Measurements from ENCODE around the gene LHB.

LHB gene

GRCh38 chr19:49017041-49017665, at the start of gene LHB:
Gene LHB, minus strand, starts transcription at chr19:49017091. Its CDS starts 10 bp downstream, at chr19:49017081.
- H3K9ac ChIP-seq (ENCODE audit: low read length in 2 of 2), result no peak within 1 kb of the TSS
- H3K4me3 ChIP-seq (ENCODE audit: low read length in 2 of 2), result peak within 1 kb of the TSS; percentile 38 to 71
- peaks cover 14% of the 10 kb centered on the region for H3K4me1 ChIP-seq (ENCODE audit: control insufficient read depth, insufficient read depth, low read length)
- peaks cover 0 to 12% of the 10 kb centered on the region in 2 donors for H3K36me3 ChIP-seq (ENCODE audit: control insufficient read depth in 2 of 2, insufficient read depth in 2 of 2, low read length in 2 of 2)
- no peaks in the 10 kb centered on the region for H3K9me3 ChIP-seq (ENCODE audit: control insufficient read depth in 2 of 2, low read length in 2 of 2)
- H3K27ac ChIP-seq (ENCODE audit: low read length), result no peak within 1 kb of the TSS
- H3K27me3 ChIP-seq (ENCODE audit: control insufficient read depth in 1 of 2, insufficient read depth in 2 of 2, low read length in 2 of 2), result peaks cover 6 to 24% of the 10 kb centered on the region in 2 donors

GRCh38 chr19:49065905-49066512, 49.1 kb upstream of the LHB start:
- Histone ChIP-seq H3K27me3 (ENCODE audit: control insufficient read depth in 1 of 2, insufficient read depth in 2 of 2, low read length in 2 of 2) (peaks cover 44 to 56% of the 10 kb centered on the region in 2 donors), H3K36me3 (ENCODE audit: control insufficient read depth in 2 of 2, insufficient read depth in 2 of 2, low read length in 2 of 2) (no peaks in the 10 kb centered on the region), H3K9me3 (ENCODE audit: control insufficient read depth in 2 of 2, low read length in 2 of 2) (no peaks in the 10 kb centered on the region), H3K9ac (ENCODE audit: low read length in 2 of 2) (no peak overlapping the region), H3K4me3 (ENCODE audit: low read length in 2 of 2) (no peak overlapping the region), H3K4me1 (ENCODE audit: control insufficient read depth, insufficient read depth, low read length) (no peaks in the 10 kb centered on the region), H3K27ac (ENCODE audit: low read length) (no peak overlapping the region)

GRCh38 chr19:49064768-49065611, 48.1 kb upstream of the LHB start, which contains the start of gene NTF4:
Gene NTF4, minus strand, starts transcription at chr19:49064818. Its CDS starts 2,821 bp downstream, at chr19:49061997.
- no peak within 1 kb of the TSS for H3K27ac ChIP-seq (ENCODE audit: low read length)
- H3K4me1 ChIP-seq (ENCODE audit: control insufficient read depth, insufficient read depth, low read length), result no peaks in the 10 kb centered on the region
- peaks cover 38 to 49% of the 10 kb centered on the region in 2 donors for H3K27me3 ChIP-seq (ENCODE audit: control insufficient read depth in 1 of 2, insufficient read depth in 2 of 2, low read length in 2 of 2)
- no peaks in the 10 kb centered on the region for H3K9me3 ChIP-seq (ENCODE audit: control insufficient read depth in 2 of 2, low read length in 2 of 2)
- no peak within 1 kb of the TSS for H3K9ac ChIP-seq (ENCODE audit: low read length in 2 of 2)
- no peak within 1 kb of the TSS for H3K4me3 ChIP-seq (ENCODE audit: low read length in 2 of 2)
- H3K36me3 ChIP-seq (ENCODE audit: control insufficient read depth in 2 of 2, insufficient read depth in 2 of 2, low read length in 2 of 2), result no peaks in the 10 kb centered on the region

GRCh38 chr19:49064029-49064629, 47.2 kb upstream of the LHB start:
- Histone ChIP-seq H3K9ac (ENCODE audit: low read length in 2 of 2) (no peak overlapping the region), H3K27me3 (ENCODE audit: control insufficient read depth in 1 of 2, insufficient read depth in 2 of 2, low read length in 2 of 2) (peaks cover 37 to 44% of the 10 kb centered on the region in 2 donors), H3K36me3 (ENCODE audit: control insufficient read depth in 2 of 2, insufficient read depth in 2 of 2, low read length in 2 of 2) (no peaks in the 10 kb centered on the region), H3K4me1 (ENCODE audit: control insufficient read depth, insufficient read depth, low read length) (no peaks in the 10 kb centered on the region), H3K9me3 (ENCODE audit: control insufficient read depth in 2 of 2, low read length in 2 of 2) (no peaks in the 10 kb centered on the region), H3K27ac (ENCODE audit: low read length) (no peak overlapping the region), H3K4me3 (ENCODE audit: low read length in 2 of 2) (no peak overlapping the region)

GRCh38 chr19:49061445-49061844, 44.6 kb upstream of the LHB start:
- H3K27ac ChIP-seq (ENCODE audit: low read length), result no peak overlapping the region
- no peaks in the 10 kb centered on the region for H3K36me3 ChIP-seq (ENCODE audit: control insufficient read depth in 2 of 2, insufficient read depth in 2 of 2, low read length in 2 of 2)
- peaks cover 15% of the 10 kb centered on the region for H3K4me1 ChIP-seq (ENCODE audit: control insufficient read depth, insufficient read depth, low read length)
- H3K4me3 ChIP-seq (ENCODE audit: low read length in 2 of 2), result no peak overlapping the region
- peaks cover 37 to 48% of the 10 kb centered on the region in 2 donors for H3K27me3 ChIP-seq (ENCODE audit: control insufficient read depth in 1 of 2, insufficient read depth in 2 of 2, low read length in 2 of 2)
- no peaks in the 10 kb centered on the region for H3K9me3 ChIP-seq (ENCODE audit: control insufficient read depth in 2 of 2, low read length in 2 of 2)
- no peak overlapping the region for H3K9ac ChIP-seq (ENCODE audit: low read length in 2 of 2)

- Histone ChIP-seq H3K27me3 (ENCODE audit: control insufficient read depth in 1 of 2, insufficient read depth in 2 of 2, low read length in 2 of 2) (peaks cover 37 to 45% of the 10 kb centered on the region in 2 donors), H3K4me3 (ENCODE audit: low read length in 2 of 2) (no peak overlapping the region), H3K4me1 (ENCODE audit: control insufficient read depth, insufficient read depth, low read length) (peaks cover 20% of the 10 kb centered on the region), H3K9me3 (ENCODE audit: control insufficient read depth in 2 of 2, low read length in 2 of 2) (no peaks in the 10 kb centered on the region), H3K27ac (ENCODE audit: low read length) (no peak overlapping the region), H3K36me3 (ENCODE audit: control insufficient read depth in 2 of 2, insufficient read depth in 2 of 2, low read length in 2 of 2) (no peaks in the 10 kb centered on the region), H3K9ac (ENCODE audit: low read length in 2 of 2) (no peak overlapping the region)
These were observed 44.1 kb upstream of the LHB start for GRCh38 chr19:49061000-49061399.

- H3K4me3 ChIP-seq (ENCODE audit: low read length in 2 of 2), result no peak overlapping the region
- H3K27me3 ChIP-seq (ENCODE audit: control insufficient read depth in 1 of 2, insufficient read depth in 2 of 2, low read length in 2 of 2), result peaks cover 27% of the 10 kb centered on the region in 2 donors
- peaks cover 22% of the 10 kb centered on the region for H3K4me1 ChIP-seq (ENCODE audit: control insufficient read depth, insufficient read depth, low read length)
- no peak overlapping the region for H3K9ac ChIP-seq (ENCODE audit: low read length in 2 of 2)
- H3K27ac ChIP-seq (ENCODE audit: low read length), result no peak overlapping the region
- H3K36me3 ChIP-seq (ENCODE audit: control insufficient read depth in 2 of 2, insufficient read depth in 2 of 2, low read length in 2 of 2), result no peaks in the 10 kb centered on the region
- no peaks in the 10 kb centered on the region for H3K9me3 ChIP-seq (ENCODE audit: control insufficient read depth in 2 of 2, low read length in 2 of 2)
These were observed 42.2 kb upstream of the LHB start for GRCh38 chr19:49059053-49059452.

GRCh38 chr19:49058562-49058961, 41.7 kb upstream of the LHB start:
- Histone ChIP-seq H3K9me3 (ENCODE audit: control insufficient read depth in 2 of 2, low read length in 2 of 2) (no peaks in the 10 kb centered on the region), H3K36me3 (ENCODE audit: control insufficient read depth in 2 of 2, insufficient read depth in 2 of 2, low read length in 2 of 2) (no peaks in the 10 kb centered on the region), H3K4me3 (ENCODE audit: low read length in 2 of 2) (no peak overlapping the region), H3K27me3 (ENCODE audit: control insufficient read depth in 1 of 2, insufficient read depth in 2 of 2, low read length in 2 of 2) (peaks cover 24 to 25% of the 10 kb centered on the region in 2 donors), H3K9ac (ENCODE audit: low read length in 2 of 2) (no peak overlapping the region), H3K4me1 (ENCODE audit: control insufficient read depth, insufficient read depth, low read length) (peaks cover 22% of the 10 kb centered on the region), H3K27ac (ENCODE audit: low read length) (no peak overlapping the region)

GRCh38 chr19:49057636-49058234, 40.8 kb upstream of the LHB start, which contains the start of gene CGB7:
Gene CGB7, minus strand, starts transcription at chr19:49057749. Its CDS starts 2,374 bp downstream, at chr19:49055375.
- Histone ChIP-seq H3K9ac (ENCODE audit: low read length in 2 of 2) (peak within 1 kb of the TSS; percentile 33 to 47), H3K4me1 (ENCODE audit: control insufficient read depth, insufficient read depth, low read length) (peaks cover 22% of the 10 kb centered on the region), H3K9me3 (ENCODE audit: control insufficient read depth in 2 of 2, low read length in 2 of 2) (no peaks in the 10 kb centered on the region), H3K27ac (ENCODE audit: low read length) (no peak within 1 kb of the TSS), H3K27me3 (ENCODE audit: control insufficient read depth in 1 of 2, insufficient read depth in 2 of 2, low read length in 2 of 2) (peaks cover 24 to 25% of the 10 kb centered on the region in 2 donors), H3K4me3 (ENCODE audit: low read length in 2 of 2) (peak within 1 kb of the TSS; percentile 57 to 75), H3K36me3 (ENCODE audit: control insufficient read depth in 2 of 2, insufficient read depth in 2 of 2, low read length in 2 of 2) (no peaks in the 10 kb centered on the region)

Measured in stomach smooth muscle (tissue), 2 donors.